Heart right ventricle (tissue), 16 donors: ENCODE results near the gene HLX. TPM values are rescaled to one million over a fixed set of nuclear protein-coding genes. Genes with fewer than 3 reads are reported as not detected.

Source experiments
- ATAC-seq, 8 donors: fragments of 200-7000 bp; cut with Tn5 transposase; one replicate each; pipeline ENCODE4 v1.9.1; 2020; ENCODE audit warnings: mild to moderate bottlenecking in 8 of 8, moderate library complexity in 8 of 8, moderate number of reproducible peaks in 1 of 8
- DNase-seq, 2 donors: peaks; one replicate each; pipeline ENCODE4 v3.0.0-alpha.2; 2020
- H3K27ac ChIP-seq, 10 donors: fragments of 200-600 bp; sonication (generic) in 2 of 10; one replicate each; pipeline versions ENCODE4 v1.5.0 to v1.8.0; 2020 to 2022; ENCODE audit warnings: mild to moderate bottlenecking in 3 of 10
- H3K27me3 ChIP-seq, 7 donors: fragments of 200-600 bp; one replicate each; pipeline ENCODE4 v1.8.0; 2021 to 2022; ENCODE audit warnings: mild to moderate bottlenecking in 2 of 7
- H3K36me3 ChIP-seq, 9 donors: fragments of 200-600 bp; sonication (generic) in 1 of 9; one replicate each; pipeline versions ENCODE4 v1.5.0 to v1.8.0; 2020 to 2022; ENCODE audit warnings: mild to moderate bottlenecking in 2 of 9
- H3K4me1 ChIP-seq, 9 donors: fragments of 200-600 bp; sonication (generic) in 1 of 9; one replicate each; pipeline versions ENCODE4 v1.5.0 to v1.8.0; 2020 to 2022; ENCODE audit warnings: mild to moderate bottlenecking in 4 of 9
- H3K4me3 ChIP-seq, 10 donors: fragments of 200-600 bp; sonication (generic) in 2 of 10; one replicate each; pipeline versions ENCODE4 v1.5.0 to v1.8.0; 2020 to 2022; ENCODE audit warnings: mild to moderate bottlenecking in 7 of 10, moderate library complexity in 2 of 10
- H3K9me3 ChIP-seq, 11 donors: fragments of 200-600 bp in 10 of 11; sonication (generic) in 2 of 11; one replicate each; pipeline versions ENCODE4 v1.5.0 to v1.8.0; 2013 to 2022; ENCODE audit warnings: mild to moderate bottlenecking in 2 of 11, control low read depth in 1 of 11, moderate library complexity in 1 of 11
- WGBS, 2 donors: extraction: QIAGEN DNeasy Blood & Tissue Kit; methylation state at CpG; one replicate each; pipeline ENCODE4 v1.1.7; 2013; ENCODE audit warnings: inconsistent platforms in 1 of 2; 5-methylcytosine and 5-hydroxymethylcytosine counted together
- intact Hi-C, 10 donors: fragments of 100-400 bp; cut with DNase I; formaldehyde crosslinking; loops; one replicate each; pipeline versions ENCODE4 v1.11.1 to v1.14.2; 2022
- polyA plus RNA-seq, 2 donors: library from polyadenylated mRNA; stranded (reverse); fragments of 200-250 nt; gene quantifications; one replicate each; pipeline ENCODE4 v1.2.3, GENCODE V29; 2013
- total RNA-seq, 10 donors: library from RNA; stranded (reverse); fragmentation: NEBNext Ultra II Directional in 3 of 10; extraction: Animal tissue kit (Norgen Biotek cat#: 25700) in 3 of 10; gene quantifications; one replicate each; pipeline versions ENCODE4 v1.2.1 to v1.2.4, GENCODE V29; 2021 to 2023
- TF ChIP-seq, protein P1 (sequence below), 9 donors: fragments of 200-600 bp; sonication (generic) in 2 of 9; IDR thresholded peaks; one replicate each; pipeline versions ENCODE4 v1.5.0 to v1.8.0; 2021 to 2022; ENCODE audit warnings: antibody characterized with exemption in 9 of 9, mild to moderate bottlenecking in 5 of 9, moderate library complexity in 1 of 9
- donor health status: Arrhythmogenic right ventricular cardiomyopathy.
- donor health status: ischemic (EF 13 %, LVEDD 7.1; RV severe dilation, severe dysfunction).
- donor health status: healthy with polysubstance abuse.
- donor health status: DM: no; HTN: yes; CAD: no.
- donor health status: DM: no; HTN: no; CAD: no.
- donor health status: ischemic (EF 25% LVEDD 6.9; RV normal size, moderate dysfunction).
- donor health status: ischemic (EF 25% LVEDD 5.7; RV mildly dilated, moderate dysfunction).
- donor health status: healthy.
- donor health status: DM: yes; HTN: yes; CAD: no.
- donor health status: Ischemic cardiomyopathy.
- donor health status: ischemic (EF 35%, LVEDD 5.7; RV mildly dilated, moderate dysfunction).
- donor health status: nonischemic (EF 11% LVEDD 7.7; RV severe dilation, severe dysfunction).
- donor health status: DM: yes; HTN: yes; CAD: no.
- donor health status: PGD.
- donor health status: ischemic (EF 29% LVEDD 5.4; RV normal size, mild dysfunction).
- donor health status: nonischemic (EF 23%, LVEDD 6.1; RV moderate dilation, normal function).

The HLX gene
- total and polyA plus RNA-seq, 12 donors, result 4.3 to 13.8 (median 6.7) TPM

DNA sequence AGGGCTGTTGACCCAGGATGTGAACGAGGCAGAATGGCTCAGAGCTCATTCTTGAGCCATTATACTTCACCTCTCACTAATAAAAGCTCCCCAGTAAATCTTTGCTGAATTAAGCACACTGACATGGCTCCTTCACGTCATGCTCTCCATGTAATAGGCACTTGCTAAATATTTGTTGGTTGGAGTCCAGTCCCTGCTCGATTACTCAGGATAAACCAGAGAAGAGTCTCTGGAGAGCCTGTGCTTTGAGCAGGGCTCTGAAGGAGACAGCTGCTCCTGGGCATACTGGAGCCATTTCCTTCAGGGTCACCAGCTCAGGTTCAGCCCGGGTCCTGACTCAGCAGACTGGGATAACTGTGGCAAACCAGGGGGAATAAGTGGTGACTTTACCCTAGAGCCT, 46.9 kb downstream of the HLX start:
- 63 to 67% methylated on average over 4 of the region's 4 CpGs for WGBS, 2 donors
- H3K36me3 ChIP-seq, result no peaks in the 10 kb centered on the region
- H3K4me1 ChIP-seq, result peaks cover 0 to 13% (median 0%) of the 10 kb centered on the region in 9 donors
- H3K27me3 ChIP-seq, result peaks cover 0 to 3% (median 0%) of the 10 kb centered on the region in 7 donors
- H3K4me3 ChIP-seq, result no peak overlapping the region
- ATAC-seq (peak in 1 of 8 donors; percentile 44), DNase-seq (no peak)
- intact Hi-C loops, result no loop called here
- no peak overlapping the region for H3K27ac ChIP-seq
- no peaks in the 10 kb centered on the region for H3K9me3 ChIP-seq
- TF ChIP-seq, protein P1, sequence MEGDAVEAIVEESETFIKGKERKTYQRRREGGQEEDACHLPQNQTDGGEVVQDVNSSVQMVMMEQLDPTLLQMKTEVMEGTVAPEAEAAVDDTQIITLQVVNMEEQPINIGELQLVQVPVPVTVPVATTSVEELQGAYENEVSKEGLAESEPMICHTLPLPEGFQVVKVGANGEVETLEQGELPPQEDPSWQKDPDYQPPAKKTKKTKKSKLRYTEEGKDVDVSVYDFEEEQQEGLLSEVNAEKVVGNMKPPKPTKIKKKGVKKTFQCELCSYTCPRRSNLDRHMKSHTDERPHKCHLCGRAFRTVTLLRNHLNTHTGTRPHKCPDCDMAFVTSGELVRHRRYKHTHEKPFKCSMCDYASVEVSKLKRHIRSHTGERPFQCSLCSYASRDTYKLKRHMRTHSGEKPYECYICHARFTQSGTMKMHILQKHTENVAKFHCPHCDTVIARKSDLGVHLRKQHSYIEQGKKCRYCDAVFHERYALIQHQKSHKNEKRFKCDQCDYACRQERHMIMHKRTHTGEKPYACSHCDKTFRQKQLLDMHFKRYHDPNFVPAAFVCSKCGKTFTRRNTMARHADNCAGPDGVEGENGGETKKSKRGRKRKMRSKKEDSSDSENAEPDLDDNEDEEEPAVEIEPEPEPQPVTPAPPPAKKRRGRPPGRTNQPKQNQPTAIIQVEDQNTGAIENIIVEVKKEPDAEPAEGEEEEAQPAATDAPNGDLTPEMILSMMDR (IDR thresholded peaks at IDR 0.05), result no peak

DNA sequence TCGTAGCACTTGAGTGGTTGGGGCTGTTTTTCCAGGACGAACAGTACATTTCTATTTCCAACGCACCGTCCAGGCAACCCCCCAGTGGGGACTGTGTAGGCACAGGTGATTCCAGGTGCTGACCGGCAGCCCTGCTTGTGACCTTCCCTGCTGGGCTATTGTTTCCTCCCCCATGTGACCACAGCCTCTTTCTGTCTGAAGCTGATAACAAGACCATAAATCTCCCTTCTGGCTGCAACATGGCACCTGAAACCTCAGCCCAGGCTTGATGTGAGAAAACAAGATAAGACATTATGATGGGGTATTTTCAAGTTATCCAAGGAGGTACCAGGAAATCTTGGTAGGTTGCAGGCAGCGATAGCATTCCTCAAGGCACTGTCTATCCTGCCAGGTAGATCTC, 48.2 kb downstream of the HLX start:
- H3K9me3 ChIP-seq, result no peaks in the 10 kb centered on the region
- DNase-seq, result no peak
- peaks cover 0 to 13% (median 0%) of the 10 kb centered on the region in 9 donors for H3K4me1 ChIP-seq
- TF ChIP-seq, protein P1 (IDR thresholded peaks at IDR 0.05), result no peak
- H3K4me3 ChIP-seq, result no peak overlapping the region
- intact Hi-C loops, result no loop called here
- 60 to 66% methylated on average over 6 of the region's 6 CpGs for WGBS, 2 donors
- no peak for ATAC-seq
- no peaks in the 10 kb centered on the region for H3K36me3 ChIP-seq
- no peaks in the 10 kb centered on the region for H3K27me3 ChIP-seq
- H3K27ac ChIP-seq, result no peak overlapping the region

DNA sequence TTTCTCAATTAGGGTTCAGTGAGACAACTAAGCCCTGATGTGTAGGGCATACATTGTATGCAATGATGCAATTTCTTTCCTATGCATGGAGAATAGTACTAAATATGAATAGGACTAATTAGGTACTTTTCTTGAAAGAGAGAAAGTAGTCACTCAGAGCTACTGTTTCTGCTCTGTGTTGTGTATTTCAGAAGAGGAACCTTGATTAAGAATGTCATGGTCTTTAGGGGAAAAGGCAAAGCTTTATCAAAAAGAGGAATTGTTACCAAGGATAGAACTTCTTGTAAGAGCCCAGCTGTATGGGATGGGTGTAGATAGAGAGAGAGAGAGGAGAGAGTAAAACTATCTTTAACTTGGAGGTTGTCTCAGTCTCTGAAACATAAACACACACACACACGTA, 49.1 kb downstream of the HLX start:
- TF ChIP-seq, protein P1 (IDR thresholded peaks at IDR 0.05), result no peak

DNA sequence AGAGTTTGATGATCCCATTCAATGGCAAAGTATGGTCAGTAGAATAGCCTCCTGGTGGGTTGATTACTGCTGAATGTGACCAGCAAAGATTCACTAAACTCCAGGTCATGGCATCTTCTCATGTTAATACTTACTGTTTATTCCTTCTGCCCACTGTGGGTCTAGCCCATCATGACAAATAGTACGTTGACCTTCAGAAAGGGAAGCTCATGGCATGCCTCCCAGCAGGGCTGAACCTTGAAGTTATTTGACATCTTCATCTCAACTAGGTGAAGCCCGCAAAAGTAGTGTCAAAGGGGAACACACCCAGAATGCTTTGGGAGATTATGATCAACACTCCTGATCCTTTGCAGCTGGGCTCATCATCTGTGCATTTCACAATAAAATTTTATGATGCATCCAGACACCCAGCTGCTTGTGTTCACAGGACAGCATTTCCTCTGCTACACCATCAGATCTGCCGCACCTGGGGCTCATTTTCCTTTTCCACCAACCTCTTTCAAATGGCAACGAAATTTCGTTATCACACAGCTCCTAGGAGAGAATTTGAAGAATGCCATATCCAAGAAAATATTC, 49.6 kb downstream of the HLX start:
- intact Hi-C loops, result no loop called here
- peaks cover 0 to 13% (median 0%) of the 10 kb centered on the region in 9 donors for H3K4me1 ChIP-seq
- ATAC-seq, result no peak
- no peak overlapping the region for H3K27ac ChIP-seq
- WGBS, 2 donors, result 70 to 73% methylated on average over 5 of the region's 5 CpGs
- no peaks in the 10 kb centered on the region for H3K27me3 ChIP-seq
- H3K9me3 ChIP-seq, result no peaks in the 10 kb centered on the region
- no peaks in the 10 kb centered on the region for H3K36me3 ChIP-seq
- TF ChIP-seq, protein P1 (IDR thresholded peaks at IDR 0.05), result no peak
- DNase-seq, result no peak
- H3K4me3 ChIP-seq, result no peak overlapping the region

More for the DNA sequence above, 49.1 kb downstream of the HLX start:
- no peak overlapping the region for H3K27ac ChIP-seq
- DNase-seq (no peak), ATAC-seq (no peak)
- H3K4me1 ChIP-seq, result peaks cover 0 to 13% (median 0%) of the 10 kb centered on the region in 9 donors
- intact Hi-C loops, result no loop called here
- no peaks in the 10 kb centered on the region for H3K27me3 ChIP-seq
- 85 to 90% methylated on average over 1 of the region's 1 CpG for WGBS, 2 donors
- no peaks in the 10 kb centered on the region for H3K36me3 ChIP-seq
- no peak overlapping the region for H3K4me3 ChIP-seq
- H3K9me3 ChIP-seq, result no peaks in the 10 kb centered on the region
